ENCODE data around the gene ZEB2.

ZEB2 gene

DNA sequence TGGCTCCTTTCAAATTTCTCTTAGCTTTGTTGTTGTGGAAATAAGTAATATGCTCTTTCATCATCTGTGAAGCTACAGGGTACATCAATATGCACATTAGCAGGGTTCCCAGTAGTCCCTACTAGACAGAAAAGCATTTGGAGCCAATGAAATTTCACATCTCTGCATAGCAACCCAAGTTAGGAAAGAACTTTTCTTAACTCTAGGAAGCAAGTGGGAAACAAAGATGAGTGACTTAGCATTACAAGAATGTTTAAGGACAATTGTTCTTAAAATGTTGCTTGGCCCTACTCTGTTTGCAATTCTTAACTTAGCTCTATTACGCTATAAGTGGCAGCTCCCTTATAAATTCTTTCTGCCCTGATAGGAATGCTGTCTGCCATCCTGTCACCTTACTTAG lies 39.6 kb downstream of the ZEB2 start:
- Histone ChIP-seq H3K79me1 (ENCODE audit: low read length) (peaks cover 11% of the 10 kb centered on the region), H4K91ac (ENCODE audit: low read depth, low read length) (no peak overlapping the region), H3K4ac (ENCODE audit: low read depth, low read length) (no peak overlapping the region), H3K4me3 (ENCODE audit: low read depth, low read length) (no peak overlapping the region), H2BK120ac (ENCODE audit: insufficient read depth, low read length, poor library complexity) (no peak overlapping the region), H2BK5ac (ENCODE audit: low read depth, low read length, poor library complexity) (no peak overlapping the region), H2AFZ (ENCODE audit: insufficient read depth, low read length, poor library complexity) (no peak overlapping the region), H3K27ac (ENCODE audit: low read depth, low read length) (peak overlapping the region; percentile 26), H2BK12ac (ENCODE audit: low read length) (no peak overlapping the region), H3K4me1 (ENCODE audit: control insufficient read depth in 1 of 2, insufficient read depth in 2 of 2, low read length in 2 of 2) (peaks cover 10 to 11% of the 10 kb centered on the region in 2 experiments), H4K12ac (ENCODE audit: low read depth, low read length) (no peak overlapping the region), H4K8ac (ENCODE audit: low read depth, low read length) (no peak overlapping the region), H2AK5ac (ENCODE audit: low read length) (no peak overlapping the region), H3K18ac (ENCODE audit: low read length) (no peak overlapping the region), H3K9me3 (ENCODE audit: insufficient read depth, low read depth, low read length) (no peaks in the 10 kb centered on the region), H3K9ac (ENCODE audit: low read length) (no peak overlapping the region), H3K36me3 (ENCODE audit: control insufficient read depth in 1 of 2, insufficient read depth in 2 of 2, low read length in 2 of 2) (no peaks in the 10 kb centered on the region), H3K4me2 (ENCODE audit: low read length) (no peak overlapping the region), H3K27me3 (ENCODE audit: insufficient read depth, low read length) (no peaks in the 10 kb centered on the region), H3K23ac (ENCODE audit: low read length) (no peak overlapping the region), H3K79me2 (ENCODE audit: control insufficient read depth, insufficient read depth, low read length, poor library complexity) (no peaks in the 10 kb centered on the region), H3K14ac (ENCODE audit: low read length) (no peak overlapping the region)
- DNase-seq = peak in 1 of 2 donors; percentile 23
- no CpG with 5 or more reads among the region's 1 CpG for WGBS (ENCODE audit: extremely low coverage, insufficient coverage, insufficient read length)

DNA sequence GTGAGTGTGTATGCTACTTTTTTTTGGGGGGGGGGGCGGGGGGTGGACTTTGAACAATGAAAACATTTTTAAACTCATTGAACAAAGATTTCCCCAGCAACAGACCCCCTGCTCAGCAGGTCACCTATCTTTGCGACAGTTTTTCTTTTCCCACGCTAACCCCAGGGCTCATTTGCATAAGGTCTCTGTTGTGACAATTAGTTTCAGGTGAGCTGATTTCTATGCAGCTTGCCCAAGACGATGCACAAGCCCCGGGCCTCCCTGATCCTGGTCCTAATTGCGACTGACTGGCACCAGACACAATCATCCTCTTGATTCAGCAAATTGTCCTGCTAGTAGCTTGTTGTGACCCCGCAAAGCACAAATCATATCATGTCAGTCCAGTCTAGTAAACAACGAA lies 40.3 kb downstream of the ZEB2 start:
- no peak for DNase-seq
- H4K91ac ChIP-seq (ENCODE audit: low read depth, low read length) = peak overlapping the region; percentile 63
- H3K4me2 ChIP-seq (ENCODE audit: low read length) = no peak overlapping the region
- peaks cover 10 to 11% of the 10 kb centered on the region in 2 experiments for H3K4me1 ChIP-seq (ENCODE audit: control insufficient read depth in 1 of 2, insufficient read depth in 2 of 2, low read length in 2 of 2)
- H2BK120ac ChIP-seq (ENCODE audit: insufficient read depth, low read length, poor library complexity) = peak overlapping the region; percentile 76
- H3K27me3 ChIP-seq (ENCODE audit: insufficient read depth, low read length) = no peaks in the 10 kb centered on the region
- WGBS (ENCODE audit: extremely low coverage, insufficient coverage, insufficient read length) = no CpG with 5 or more reads among the region's 8 CpGs
- H3K9me3 ChIP-seq (ENCODE audit: insufficient read depth, low read depth, low read length) = no peaks in the 10 kb centered on the region
- no peak overlapping the region for H3K23ac ChIP-seq (ENCODE audit: low read length)
- H2BK5ac ChIP-seq (ENCODE audit: low read depth, low read length, poor library complexity) = peak overlapping the region; percentile 69
- no peak overlapping the region for H2AK5ac ChIP-seq (ENCODE audit: low read length)
- peak overlapping the region; percentile 77 for H3K18ac ChIP-seq (ENCODE audit: low read length)
- H3K4ac ChIP-seq (ENCODE audit: low read depth, low read length) = peak overlapping the region; percentile 33
- H3K79me2 ChIP-seq (ENCODE audit: control insufficient read depth, insufficient read depth, low read length, poor library complexity) = no peaks in the 10 kb centered on the region
- H3K36me3 ChIP-seq (ENCODE audit: control insufficient read depth in 1 of 2, insufficient read depth in 2 of 2, low read length in 2 of 2) = no peaks in the 10 kb centered on the region
- H4K8ac ChIP-seq (ENCODE audit: low read depth, low read length) = peak overlapping the region; percentile 50
- H2BK12ac ChIP-seq (ENCODE audit: low read length) = peak overlapping the region; percentile 55
- peak overlapping the region; percentile 51 for H4K12ac ChIP-seq (ENCODE audit: low read depth, low read length)
- H3K27ac ChIP-seq (ENCODE audit: low read depth, low read length) = peak overlapping the region; percentile 73
- H2AFZ ChIP-seq (ENCODE audit: insufficient read depth, low read length, poor library complexity) = no peak overlapping the region
- H3K4me3 ChIP-seq (ENCODE audit: low read depth, low read length) = no peak overlapping the region
- peaks cover 11% of the 10 kb centered on the region for H3K79me1 ChIP-seq (ENCODE audit: low read length)
- no peak overlapping the region for H3K9ac ChIP-seq (ENCODE audit: low read length)
- no peak overlapping the region for H3K14ac ChIP-seq (ENCODE audit: low read length)

DNA sequence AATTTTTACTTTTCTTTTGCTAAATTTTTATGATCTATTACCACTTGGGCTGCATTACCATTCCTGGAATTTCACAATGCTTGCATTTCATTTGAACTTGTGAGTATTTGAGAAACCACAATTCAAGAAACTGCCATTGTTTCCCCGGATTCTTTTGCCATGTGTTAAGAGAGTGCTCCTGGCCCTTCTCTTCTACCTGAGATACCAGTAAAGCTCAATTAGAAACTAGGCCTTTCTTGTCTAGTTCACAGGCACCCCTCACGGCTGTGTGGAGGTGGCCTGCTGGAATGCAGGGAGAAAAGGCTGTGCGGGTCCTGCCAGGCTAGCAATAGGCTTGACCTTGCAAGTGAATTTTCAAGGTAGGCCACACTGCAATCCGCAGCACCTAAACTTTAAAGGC lies 40.8 kb downstream of the ZEB2 start:
- Histone ChIP-seq H3K36me3 (ENCODE audit: control insufficient read depth in 1 of 2, insufficient read depth in 2 of 2, low read length in 2 of 2) (no peaks in the 10 kb centered on the region), H4K12ac (ENCODE audit: low read depth, low read length) (no peak overlapping the region), H4K91ac (ENCODE audit: low read depth, low read length) (peak overlapping the region; percentile 48), H3K4me1 (ENCODE audit: control insufficient read depth in 1 of 2, insufficient read depth in 2 of 2, low read length in 2 of 2) (peaks cover 11% of the 10 kb centered on the region in 2 experiments), H3K18ac (ENCODE audit: low read length) (no peak overlapping the region), H3K9me3 (ENCODE audit: insufficient read depth, low read depth, low read length) (no peaks in the 10 kb centered on the region), H3K27me3 (ENCODE audit: insufficient read depth, low read length) (no peaks in the 10 kb centered on the region), H3K23ac (ENCODE audit: low read length) (no peak overlapping the region), H3K14ac (ENCODE audit: low read length) (no peak overlapping the region), H3K79me2 (ENCODE audit: control insufficient read depth, insufficient read depth, low read length, poor library complexity) (no peaks in the 10 kb centered on the region), H3K27ac (ENCODE audit: low read depth, low read length) (peak overlapping the region; percentile 73), H3K4me3 (ENCODE audit: low read depth, low read length) (no peak overlapping the region), H3K4ac (ENCODE audit: low read depth, low read length) (no peak overlapping the region), H3K9ac (ENCODE audit: low read length) (no peak overlapping the region), H4K8ac (ENCODE audit: low read depth, low read length) (no peak overlapping the region), H2BK120ac (ENCODE audit: insufficient read depth, low read length, poor library complexity) (peak overlapping the region; percentile 69), H3K4me2 (ENCODE audit: low read length) (no peak overlapping the region), H2BK5ac (ENCODE audit: low read depth, low read length, poor library complexity) (peak overlapping the region; percentile 59), H2AK5ac (ENCODE audit: low read length) (no peak overlapping the region), H2BK12ac (ENCODE audit: low read length) (no peak overlapping the region), H3K79me1 (ENCODE audit: low read length) (peaks cover 11% of the 10 kb centered on the region), H2AFZ (ENCODE audit: insufficient read depth, low read length, poor library complexity) (no peak overlapping the region)
- no peak for DNase-seq
- WGBS (ENCODE audit: extremely low coverage, insufficient coverage, insufficient read length) = no CpG with 5 or more reads among the region's 4 CpGs

GRCh38 chr2:144477957-144478311 lies 42.0 kb downstream of the ZEB2 start:
- Histone ChIP-seq H3K9me3 (ENCODE audit: insufficient read depth, low read depth, low read length) (no peaks in the 10 kb centered on the region), H4K91ac (ENCODE audit: low read depth, low read length) (no peak overlapping the region), H3K4me2 (ENCODE audit: low read length) (no peak overlapping the region), H3K4ac (ENCODE audit: low read depth, low read length) (no peak overlapping the region), H3K14ac (ENCODE audit: low read length) (no peak overlapping the region), H3K4me3 (ENCODE audit: low read depth, low read length) (no peak overlapping the region), H2BK12ac (ENCODE audit: low read length) (no peak overlapping the region), H2AK5ac (ENCODE audit: low read length) (no peak overlapping the region), H3K18ac (ENCODE audit: low read length) (no peak overlapping the region), H2BK5ac (ENCODE audit: low read depth, low read length, poor library complexity) (no peak overlapping the region), H3K23ac (ENCODE audit: low read length) (no peak overlapping the region), H3K27me3 (ENCODE audit: insufficient read depth, low read length) (no peaks in the 10 kb centered on the region), H4K8ac (ENCODE audit: low read depth, low read length) (no peak overlapping the region), H3K4me1 (ENCODE audit: control insufficient read depth in 1 of 2, insufficient read depth in 2 of 2, low read length in 2 of 2) (peaks cover 19 to 20% of the 10 kb centered on the region in 2 experiments), H3K79me1 (ENCODE audit: low read length) (peaks cover 11% of the 10 kb centered on the region), H3K79me2 (ENCODE audit: control insufficient read depth, insufficient read depth, low read length, poor library complexity) (no peaks in the 10 kb centered on the region), H3K9ac (ENCODE audit: low read length) (no peak overlapping the region), H3K36me3 (ENCODE audit: control insufficient read depth in 1 of 2, insufficient read depth in 2 of 2, low read length in 2 of 2) (no peaks in the 10 kb centered on the region), H2BK120ac (ENCODE audit: insufficient read depth, low read length, poor library complexity) (no peak overlapping the region), H4K12ac (ENCODE audit: low read depth, low read length) (no peak overlapping the region), H2AFZ (ENCODE audit: insufficient read depth, low read length, poor library complexity) (no peak overlapping the region), H3K27ac (ENCODE audit: low read depth, low read length) (no peak overlapping the region)
- WGBS (ENCODE audit: extremely low coverage, insufficient coverage, insufficient read length) = no CpG with 5 or more reads among the region's 7 CpGs
- peak in 1 of 2 donors; percentile 11 for DNase-seq
